ENCODE measurements around the gene EIF3D. TPM values are rescaled to one million over a fixed set of nuclear protein-coding genes. Genes with fewer than 3 reads are reported as not detected.

EIF3D gene
- total and polyA plus RNA-seq, 2 of the 4 experiments (the other 2 are of a cell fraction) = 339 to 746 TPM

DNA sequence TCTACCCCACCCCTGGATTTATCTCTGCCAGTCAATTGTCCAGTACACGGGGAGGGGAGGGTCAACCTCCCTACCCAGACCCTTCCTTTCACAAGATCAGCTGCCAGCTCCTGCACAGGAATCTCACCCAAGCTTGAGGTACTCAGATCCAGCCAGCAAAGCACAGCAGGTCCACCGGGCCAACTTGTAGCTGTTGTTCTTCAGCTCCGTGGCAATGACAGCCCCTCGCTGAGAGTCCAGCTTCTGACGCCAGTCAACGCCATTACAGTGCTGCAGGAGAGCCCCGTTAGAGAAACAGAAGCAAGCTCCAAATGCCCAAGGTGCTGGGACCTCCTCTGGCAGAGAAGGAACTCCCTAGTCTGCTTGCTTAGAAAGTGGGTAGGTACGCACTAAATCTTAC, 16.6 kb downstream of the EIF3D start:
- Histone ChIP-seq H2BK120ac (ENCODE audit: low read depth, low read length) (no peak overlapping the region), H2AK9ac (replicated peaks; ENCODE audit: low read depth, low read length, poor library complexity) (no peak overlapping the region), H2AK5ac (ENCODE audit: low read depth, low read length) (no peak overlapping the region), H2BK15ac (ENCODE audit: low read depth, low read length) (no peak overlapping the region), H3K27me3 (ENCODE audit: control insufficient read depth, insufficient read depth, low read length) (no peaks in the 10 kb centered on the region), H3K27ac (ENCODE audit: insufficient read depth, low read length) (no peak overlapping the region), H2BK20ac (ENCODE audit: low read depth, low read length) (no peak overlapping the region), H3K9me1 (ENCODE audit: insufficient read depth, low read length) (peaks cover 6% of the 10 kb centered on the region), H3K14ac (replicated peaks; ENCODE audit: low read depth, low read length) (no peak overlapping the region), H3K56ac (ENCODE audit: extremely low read depth, insufficient read depth, low read length) (no peak overlapping the region), H2AFZ (replicated peaks; ENCODE audit: low read length, poor library complexity) (no peak overlapping the region), H3K4me1 (ENCODE audit: control insufficient read depth, insufficient read depth, low read length) (no peaks in the 10 kb centered on the region), H3K36me3 (ENCODE audit: control insufficient read depth, insufficient read depth, low read length) (peaks cover 59% of the 10 kb centered on the region), H3K23ac (ENCODE audit: low read depth, low read length) (no peak overlapping the region), H3K4me3 (ENCODE audit: insufficient read depth, low read depth, low read length) (no peak overlapping the region), H4K8ac (ENCODE audit: low read depth in 2 of 2, low read length in 2 of 2) (no peak overlapping the region), H3K18ac (ENCODE audit: low read depth, low read length) (no peak overlapping the region), H4K91ac (ENCODE audit: insufficient read depth, low read depth, low read length) (no peak overlapping the region), H4K5ac (ENCODE audit: low read depth, low read length) (no peak overlapping the region), H3K4me2 (ENCODE audit: low read depth, low read length) (no peak overlapping the region), H3K9ac (ENCODE audit: low read depth, low read length) (no peak overlapping the region), H3K79me1 (ENCODE audit: low read depth in 1 of 2, low read length in 2 of 2) (peaks cover 5 to 14% of the 10 kb centered on the region in 2 experiments; a peak in 3 of 4 replicates), H2BK5ac (ENCODE audit: low read depth, low read length, poor library complexity, severe bottlenecking) (no peak overlapping the region), H3K4ac (ENCODE audit: low read depth, low read length) (no peak overlapping the region), H3K9me3 (ENCODE audit: control insufficient read depth, insufficient read depth, low read length) (no peaks in the 10 kb centered on the region), H4K20me1 (ENCODE audit: insufficient read depth, low read length) (peaks cover 38% of the 10 kb centered on the region)
- 100% methylated on average over 1 of the region's 8 CpGs; no CpG with 5 or more reads in 1 of the 2 experiments for WGBS, 2 experiments (ENCODE audit: extremely low coverage in 2 of 2, insufficient read length in 1 of 2)
- CTCF ChIA-PET = no interaction called here
- no TSS peak for BruUV-seq (replicated peaks)
- intact Hi-C loops (cut with micrococcal nuclease) = no loop called here
- ATAC-seq (ENCODE audit: low read depth) (no peak), DNase-seq (no peak)
- in situ Hi-C loops (cut with MboI; ENCODE audit: low sequenced_read_pairs) = loop anchor here (25.0 kb wide), 1 partner anchor 1200 kb away; no protein-coding TSS in a partner anchor
- dilution Hi-C loops (cut with HindIII; ENCODE audit: low sequenced_read_pairs, unreplicated experiment) = no loop called here
- POLR2A ChIA-PET (ENCODE audit: unreplicated experiment) = interaction anchor here (0.6 kb wide), 1 partner anchor 261 kb away, joined by 15 read pairs; no protein-coding TSS in a partner anchor
- no peak for TF ChIP-seq MAFK (IDR thresholded peaks at IDR 0.05; ENCODE audit: low read depth, low read length)
- no peak for TF ChIP-seq RAD21 (IDR thresholded peaks at IDR 0.05; ENCODE audit: low read length)
- TF ChIP-seq POLR2A (IDR thresholded peaks at IDR 0.05; ENCODE audit: low read depth, low read length) = no peak
- TF ChIP-seq, protein P1, sequence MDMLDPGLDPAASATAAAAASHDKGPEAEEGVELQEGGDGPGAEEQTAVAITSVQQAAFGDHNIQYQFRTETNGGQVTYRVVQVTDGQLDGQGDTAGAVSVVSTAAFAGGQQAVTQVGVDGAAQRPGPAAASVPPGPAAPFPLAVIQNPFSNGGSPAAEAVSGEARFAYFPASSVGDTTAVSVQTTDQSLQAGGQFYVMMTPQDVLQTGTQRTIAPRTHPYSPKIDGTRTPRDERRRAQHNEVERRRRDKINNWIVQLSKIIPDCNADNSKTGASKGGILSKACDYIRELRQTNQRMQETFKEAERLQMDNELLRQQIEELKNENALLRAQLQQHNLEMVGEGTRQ (IDR thresholded peaks at IDR 0.05; ENCODE audit: low read depth, low read length) = no peak
- TF ChIP-seq BHLHE40 (IDR thresholded peaks at IDR 0.05; ENCODE audit: low read depth, low read length) = no peak
- TF ChIP-seq CHD1 (IDR thresholded peaks at IDR 0.05; ENCODE audit: low read depth, low read length) = no peak

Measured in IMR-90 (cell line).